NCI-H82 (cell line): ENCODE data around the gene PRAMEF33.
A peak's percentile ranks its signal among the peaks of the same experiment; 100 is the strongest.
"Not testable (repeated sequence)": the region's sequence is repeated elsewhere in the genome, so short reads cannot be mapped to it uniquely, and the experiment has no call there.

Experiments
- DNase-seq: peaks from one replicate; lab custom pipeline; 2025; lab: John Stamatoyannopoulos, UW

PRAMEF33 gene, protein sequence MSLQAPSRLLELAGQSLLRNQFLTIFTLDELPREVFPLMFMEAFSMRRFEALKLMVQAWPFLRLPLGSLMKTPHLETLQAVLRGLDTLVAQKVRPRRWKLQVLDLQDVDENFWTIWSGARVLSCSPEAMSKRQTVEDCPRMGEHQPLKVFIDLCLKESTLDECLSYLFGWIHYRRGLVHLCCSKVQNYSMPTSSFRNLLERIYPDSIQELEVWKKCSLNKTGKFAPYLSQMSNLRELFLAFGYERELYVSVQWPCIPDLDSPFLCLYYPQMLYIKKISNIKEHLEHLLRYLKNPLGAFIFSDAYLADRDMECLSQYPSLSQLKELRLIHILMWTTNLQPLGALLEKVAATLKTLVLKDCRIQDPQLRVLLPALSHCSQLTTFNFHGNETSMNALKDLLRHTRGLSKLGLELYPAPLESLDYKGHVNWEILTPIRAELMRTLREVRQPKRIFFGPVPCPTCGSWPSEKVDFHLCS

DNA sequence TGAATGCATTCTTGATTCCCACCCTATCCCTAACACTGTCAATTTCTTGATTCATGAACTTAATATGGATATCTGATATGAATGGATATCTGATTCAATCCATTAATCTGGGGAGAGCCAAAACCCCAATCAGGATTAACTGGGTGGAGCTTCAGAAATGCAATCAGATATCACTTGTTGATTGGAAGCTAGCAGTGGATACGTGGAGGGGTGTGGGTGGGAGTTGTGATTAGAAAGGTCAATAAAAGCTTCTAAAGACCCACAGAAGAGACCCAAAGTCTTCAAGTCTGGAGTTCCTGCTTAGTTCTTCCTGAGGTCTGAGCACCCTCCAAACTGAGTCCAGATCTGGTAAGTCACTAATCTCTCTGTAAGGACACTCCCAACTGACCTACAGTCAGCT lies at the start of gene PRAMEF33:
TSS of gene PRAMEF33 (plus strand) at position 301 of the 400 bp plus-strand sequence. CDS start 2,416 bp downstream, outside the sequence.
- DNase-seq: not testable (repeated sequence)

DNA sequence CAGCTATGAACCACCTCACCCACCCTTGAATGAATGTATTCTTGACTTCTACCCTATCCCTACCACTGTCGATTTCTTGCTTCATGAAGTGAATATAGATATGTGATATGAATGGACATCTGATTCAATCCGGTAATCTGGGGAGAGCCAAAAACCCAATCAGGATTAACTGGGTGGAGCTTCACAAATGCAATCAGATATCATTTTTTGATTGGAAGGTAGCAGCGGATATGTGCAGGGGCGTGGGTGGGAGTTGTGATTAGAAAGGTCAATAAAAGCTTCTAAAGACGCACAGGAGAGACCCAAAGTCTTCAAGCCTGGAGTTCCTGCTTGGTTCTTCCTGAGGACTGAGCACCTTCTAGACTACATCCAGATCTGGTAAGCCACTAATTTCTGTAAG lies 49.4 kb upstream of the PRAMEF33 start, which contains the start of gene PRAMEF5:
TSS of gene PRAMEF5 (plus strand) at position 301 of the 400 bp plus-strand sequence. CDS start 5,071 bp downstream, outside the sequence.
- not testable (repeated sequence) for DNase-seq

- DNase-seq: not testable (repeated sequence)
Observed at GRCh38 chr1:13265124-13265523, 38.2 kb upstream of the PRAMEF33 start.

GRCh38 chr1:13277016-13277415 lies 26.3 kb upstream of the PRAMEF33 start:
- not testable (repeated sequence) for DNase-seq

DNA sequence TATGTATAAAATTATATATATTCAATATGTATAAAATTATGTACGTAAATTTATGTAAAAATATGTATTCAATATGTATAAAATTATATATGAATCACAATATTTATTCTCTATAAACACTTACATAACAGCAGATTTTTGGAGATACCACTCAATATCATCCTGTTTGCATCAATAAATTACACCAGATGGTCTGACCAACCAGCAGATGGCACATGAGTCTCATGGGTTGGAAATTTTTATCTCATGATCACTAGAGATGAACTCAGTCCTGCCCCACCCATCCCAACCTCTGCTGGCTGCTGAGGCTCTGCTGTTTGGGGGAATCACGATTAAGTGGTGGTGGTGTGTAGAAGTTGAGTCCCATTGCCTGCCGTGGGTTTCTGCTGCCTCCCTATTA lies 23.7 kb upstream of the PRAMEF33 start:
- DNase-seq: not testable (repeated sequence)

DNA sequence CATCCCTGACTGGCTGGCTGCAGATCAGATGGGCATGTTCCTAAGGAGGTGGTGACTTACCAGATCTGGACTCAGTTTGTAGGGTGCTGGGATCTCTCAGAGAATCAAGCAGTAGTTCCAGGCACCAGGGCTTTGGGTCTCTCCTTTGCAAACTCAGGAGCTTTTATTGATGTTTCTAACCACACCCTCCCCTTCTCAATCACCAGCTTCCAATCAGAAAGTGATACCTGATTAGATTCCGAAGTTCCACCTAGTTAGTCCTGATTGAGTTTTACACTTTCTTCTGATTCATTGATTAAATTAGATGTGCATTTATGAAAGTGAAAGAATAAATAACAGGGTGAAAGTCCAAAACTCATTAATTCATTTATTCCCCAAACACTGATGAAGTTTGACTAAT lies 18.3 kb upstream of the PRAMEF33 start, which contains the start of gene PRAMEF8:
TSS of gene PRAMEF8 (minus strand) at position 101 of the 400 bp plus-strand sequence. CDS start 1,046 bp downstream, outside the sequence.
- not testable (repeated sequence) for DNase-seq

- DNase-seq: not testable (repeated sequence)
Observed at GRCh38 chr1:13289030-13289429, 14.3 kb upstream of the PRAMEF33 start.

DNA sequence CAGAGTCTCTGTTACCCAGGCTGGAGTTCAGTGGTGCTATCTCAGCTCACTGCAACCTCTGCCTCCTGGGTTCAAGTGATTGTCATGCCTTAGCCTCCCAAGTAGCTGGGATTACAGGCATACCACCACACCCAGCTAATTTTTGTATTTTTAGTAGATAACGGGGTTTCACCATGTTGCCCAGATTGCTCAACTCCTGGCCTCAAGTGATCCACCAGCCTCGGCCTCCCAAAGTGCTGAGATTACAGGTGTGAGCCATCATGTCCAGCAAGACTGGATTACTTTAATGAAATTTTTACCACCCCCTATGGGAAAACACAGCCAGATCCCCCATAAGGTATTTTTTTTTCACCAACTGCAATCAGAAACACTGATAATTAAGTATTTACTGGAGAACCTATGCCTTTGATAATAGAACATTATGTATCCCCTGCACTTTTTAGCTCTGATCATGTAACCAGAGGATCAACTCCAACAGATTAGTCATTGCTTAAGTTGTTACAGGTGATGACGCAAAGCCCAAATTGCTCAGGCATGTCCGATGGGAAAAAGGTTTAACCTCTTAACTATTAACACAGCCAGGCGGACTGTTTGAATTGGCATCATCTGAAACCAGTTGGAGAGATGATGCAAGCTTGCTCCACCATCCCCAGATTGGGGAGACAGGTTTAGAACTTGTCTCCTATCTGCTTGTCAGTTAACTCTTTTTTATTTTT lies 6.0 kb upstream of the PRAMEF33 start:
- not testable (repeated sequence) for DNase-seq

GRCh38 chr1:13298699-13299098 lies 4.6 kb upstream of the PRAMEF33 start:
- not testable (repeated sequence) for DNase-seq

- not testable (repeated sequence) for DNase-seq
Observed at GRCh38 chr1:13302197-13302596, 1.1 kb upstream of the PRAMEF33 start.

DNA sequence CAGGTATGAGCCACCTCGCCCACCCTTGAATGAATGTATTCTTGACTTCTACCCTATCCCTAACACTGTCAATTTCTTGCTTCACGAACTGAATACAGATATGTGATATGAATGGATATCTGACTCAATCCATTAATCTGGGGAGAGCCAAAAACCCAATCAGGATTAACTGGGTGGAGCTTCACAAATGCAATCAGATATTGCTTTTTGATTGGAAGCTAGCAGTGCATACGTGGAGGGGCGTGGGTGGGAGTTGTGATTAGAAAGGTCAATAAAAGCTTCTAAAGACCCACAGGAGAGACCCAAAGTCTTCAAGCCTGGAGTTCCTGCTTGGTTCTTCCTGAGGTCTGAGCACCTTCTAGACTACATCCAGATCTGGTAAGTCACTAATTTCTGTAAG lies 11.9 kb downstream of the PRAMEF33 start, which contains the start of gene PRAMEF15:
TSS of gene PRAMEF15 (plus strand) at position 301 of the 400 bp plus-strand sequence. CDS start 2,827 bp downstream, outside the sequence.
- DNase-seq: not testable (repeated sequence)

DNA sequence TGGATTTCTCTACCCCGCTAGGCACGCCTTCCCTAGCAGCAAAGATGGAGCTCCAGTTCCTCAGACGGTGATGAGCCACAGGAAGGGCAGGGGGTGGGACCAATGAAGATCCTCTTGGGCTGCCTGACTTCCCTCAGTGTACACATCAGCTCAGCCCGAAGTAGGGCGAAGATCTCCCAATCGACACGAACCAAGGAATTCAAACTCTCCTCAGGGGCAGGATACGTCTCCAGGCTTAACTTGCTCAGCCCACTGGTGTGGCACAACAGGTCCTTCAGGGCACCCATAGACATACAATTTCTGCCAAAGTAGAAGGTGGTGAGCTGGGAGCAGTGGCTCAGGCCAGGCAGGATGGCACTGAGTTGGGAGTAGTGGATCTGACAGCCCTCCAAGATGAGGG lies 39.2 kb downstream of the PRAMEF33 start:
- DNase-seq: not testable (repeated sequence)

GRCh38 chr1:13347034-13347433 lies 43.7 kb downstream of the PRAMEF33 start, which contains the start of gene PRAMEF14:
Gene PRAMEF14 (minus strand): TSS chr1:13347134. CDS start chr1:13345314, 1,820 bp downstream.
- not testable (repeated sequence) for DNase-seq

DNA sequence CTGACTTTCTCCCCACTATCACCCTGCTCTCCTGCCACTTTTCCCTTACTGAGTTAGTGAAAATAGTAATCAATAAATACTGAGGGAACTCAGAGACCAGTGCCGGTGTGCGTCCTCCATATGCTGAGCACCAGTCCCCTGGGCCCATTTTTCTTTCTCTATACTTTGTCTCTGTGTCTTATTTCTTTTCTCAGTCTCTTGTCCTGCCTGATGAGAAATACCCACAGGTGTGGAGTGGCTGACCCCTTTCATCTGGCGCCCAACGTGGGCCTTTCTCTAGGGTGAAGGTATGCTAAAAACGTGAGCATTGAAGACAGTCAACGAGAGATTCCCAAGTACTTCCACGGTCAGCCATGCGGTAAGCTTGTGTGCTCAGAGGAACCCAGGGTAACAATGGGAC lies 50.1 kb downstream of the PRAMEF33 start:
- DNase-seq: not testable (repeated sequence)

DNA sequence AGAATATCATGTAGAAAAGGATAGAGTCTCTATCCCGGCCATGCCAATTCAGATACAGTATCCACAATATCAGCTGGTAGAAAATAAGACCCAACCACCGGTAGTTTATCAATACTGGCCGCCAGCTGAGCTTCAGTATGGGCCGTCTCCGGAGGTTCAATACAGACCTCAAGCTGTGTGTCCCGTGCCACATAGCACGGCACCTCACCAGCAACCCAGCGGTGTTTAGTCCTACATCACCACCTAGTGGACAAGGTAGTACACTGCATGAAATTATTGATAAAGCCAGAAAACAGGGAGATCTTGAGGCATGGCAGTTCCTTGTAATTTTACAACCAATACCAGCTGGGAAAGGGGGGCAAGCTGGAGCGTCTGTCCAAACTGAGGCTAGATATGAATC lies 51.1 kb downstream of the PRAMEF33 start:
- DNase-seq: not testable (repeated sequence)

DNA sequence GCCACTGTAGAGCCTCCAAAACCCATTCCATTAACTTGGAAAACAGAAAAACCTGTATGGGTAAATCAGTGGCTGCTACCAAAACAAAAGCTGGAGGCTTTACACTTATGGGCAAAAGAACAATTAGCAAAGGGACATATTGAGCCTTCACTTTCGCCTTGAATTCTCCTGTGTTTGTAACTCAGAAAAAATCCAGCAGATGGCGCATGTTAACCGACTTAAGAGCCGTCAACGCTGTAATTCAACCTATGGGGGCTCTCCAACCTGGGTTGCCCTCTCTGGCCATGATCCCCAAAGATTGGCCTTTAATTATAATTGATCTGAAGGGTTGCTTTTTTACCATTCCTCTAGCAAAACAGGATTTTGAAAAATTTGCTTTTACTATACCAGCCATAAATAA lies 53.4 kb downstream of the PRAMEF33 start:
- DNase-seq: peak; percentile 84
